HUES48 (cell line): Measurements from ENCODE around the gene HECTD3.

Source experiments
- H3K27ac ChIP-seq: one replicate; pipeline ENCODE4 v1.7.0; 2013; ENCODE audit warnings: low read depth, low read length, inconsistent platforms
- H3K27me3 ChIP-seq: 2 replicates; pipeline ENCODE4 v1.6.1; 2013; ENCODE audit warnings: mild to moderate bottlenecking, low read length; ENCODE audit not compliant: control insufficient read depth, insufficient read depth
- H3K36me3 ChIP-seq: 2 replicates; pipeline ENCODE4 v1.6.1; 2013; ENCODE audit warnings: low read length; ENCODE audit not compliant: control insufficient read depth, insufficient read depth
- H3K4me1 ChIP-seq: 2 replicates; pipeline ENCODE4 v1.6.1; 2013; ENCODE audit warnings: mild to moderate bottlenecking, low read length; ENCODE audit not compliant: control insufficient read depth, insufficient read depth
- H3K4me3 ChIP-seq: 2 replicates; pipeline ENCODE4 v1.5.1; 2013; ENCODE audit warnings: mild to moderate bottlenecking, low read depth, low read length
- H3K9ac ChIP-seq: 2 replicates; pipeline ENCODE4 v1.6.1; 2013; ENCODE audit warnings: mild to moderate bottlenecking, low read depth, low read length, moderate library complexity
- H3K9me3 ChIP-seq: 2 replicates; pipeline ENCODE4 v1.6.1; 2013; ENCODE audit warnings: low read length; ENCODE audit not compliant: control insufficient read depth, insufficient read depth

HECTD3 gene

GRCh38 chr1:45013551-45014209 is 2.6 kb upstream of the HECTD3 start:
- no peak overlapping the region for H3K4me3 ChIP-seq
- peaks cover 20% of the 10 kb centered on the region for H3K36me3 ChIP-seq
- no peak overlapping the region for H3K9ac ChIP-seq
- H3K27me3 ChIP-seq, result no peaks in the 10 kb centered on the region
- peaks cover 10% of the 10 kb centered on the region for H3K4me1 ChIP-seq
- no peaks in the 10 kb centered on the region for H3K9me3 ChIP-seq
- no peak overlapping the region for H3K27ac ChIP-seq

- peaks cover 10% of the 10 kb centered on the region for H3K4me1 ChIP-seq
- peaks cover 27% of the 10 kb centered on the region for H3K36me3 ChIP-seq
- peak overlapping the region; percentile 71 for H3K4me3 ChIP-seq
- peak overlapping the region; percentile 80 for H3K27ac ChIP-seq
- peak overlapping the region; percentile 50; the same call in 1 of the 2 replicates for H3K9ac ChIP-seq
- H3K27me3 ChIP-seq, result no peaks in the 10 kb centered on the region
- H3K9me3 ChIP-seq, result no peaks in the 10 kb centered on the region
Observed at GRCh38 chr1:45012639-45013278, 1.6 kb upstream of the HECTD3 start.

DNA sequence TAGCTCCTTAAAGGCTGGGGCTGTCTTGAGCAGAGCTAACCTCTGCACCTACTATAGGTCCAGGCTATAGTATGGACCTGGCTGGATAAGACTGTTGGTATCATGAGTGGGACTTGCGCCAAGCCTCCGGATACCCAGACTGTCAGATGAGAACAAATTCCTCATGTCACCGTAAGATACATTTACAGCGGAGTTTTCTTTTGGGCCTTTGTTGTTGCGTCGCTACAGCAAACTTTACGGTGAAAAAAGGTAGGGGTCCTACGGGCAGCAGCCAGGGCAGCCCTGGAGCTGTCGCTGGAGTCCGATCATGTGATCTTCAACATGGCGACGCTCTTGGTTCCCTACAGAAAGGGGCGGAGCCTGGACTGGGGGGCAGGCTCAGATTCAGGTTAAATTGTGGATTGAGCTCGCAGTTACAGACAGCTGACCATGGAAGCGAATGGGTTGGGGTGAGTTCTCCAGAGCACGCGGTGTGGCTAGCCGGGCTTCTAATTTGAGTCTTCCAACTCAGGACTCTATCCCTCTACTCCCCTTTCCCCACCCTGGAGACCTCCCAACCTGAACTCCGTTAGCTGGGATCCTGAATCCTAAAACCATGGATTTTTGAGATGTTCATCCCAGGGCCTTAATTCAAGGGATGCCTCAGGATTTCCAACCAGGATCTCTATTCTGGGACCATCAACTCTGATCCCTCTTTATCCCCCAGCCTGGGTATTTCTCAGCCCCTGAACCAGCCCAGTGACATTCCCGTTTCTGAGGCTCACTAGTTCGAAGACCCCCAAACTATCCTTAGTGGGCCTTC is 914 bp upstream of the HECTD3 start, which contains the start of gene UROD:
TSS of gene UROD (plus strand) at position 418 of the 802 bp plus-strand sequence. CDS start at position 430, 12 bp downstream.
- no peaks in the 10 kb centered on the region for H3K9me3 ChIP-seq
- H3K4me1 ChIP-seq, result peaks cover 10% of the 10 kb centered on the region
- peak within 1 kb of the TSS; percentile 80 for H3K27ac ChIP-seq
- H3K36me3 ChIP-seq, result peaks cover 34% of the 10 kb centered on the region
- peak within 1 kb of the TSS; percentile 81 for H3K4me3 ChIP-seq
- H3K27me3 ChIP-seq, result no peaks in the 10 kb centered on the region
- peak within 1 kb of the TSS; percentile 50; the same call in 1 of the 2 replicates for H3K9ac ChIP-seq

- peaks cover 47% of the 10 kb centered on the region for H3K36me3 ChIP-seq
Observed at GRCh38 chr1:45009956-45010854, 919 bp downstream of the HECTD3 start.

DNA sequence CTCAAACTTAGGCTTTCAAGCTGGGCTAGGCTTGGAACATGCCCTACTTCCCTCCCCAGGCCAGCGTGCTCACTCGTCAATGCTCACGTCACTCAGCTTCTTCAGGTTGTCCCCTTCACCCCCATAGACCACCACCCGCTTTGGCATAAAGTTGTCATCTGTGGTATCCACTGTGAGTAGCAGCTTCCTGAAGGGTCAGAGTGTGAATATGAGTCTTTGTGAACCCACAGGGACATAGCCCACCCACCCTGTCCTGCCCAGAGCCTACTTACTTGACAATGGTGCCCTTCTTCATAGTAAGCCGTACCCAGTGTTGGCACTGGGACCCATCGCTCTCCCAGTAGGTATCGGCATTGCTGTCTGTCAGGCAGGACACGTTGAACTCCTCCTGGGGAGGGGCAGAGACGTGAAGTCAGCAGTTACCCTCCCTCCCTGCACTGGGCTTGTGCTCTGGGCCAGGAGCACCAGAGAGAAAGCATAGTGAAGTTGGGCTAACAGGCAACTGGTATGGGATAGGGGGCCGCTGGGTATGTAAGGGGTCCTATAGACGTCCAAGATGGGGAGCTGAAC is 1.7 kb downstream of the HECTD3 start:
- Histone ChIP-seq H3K36me3 (peaks cover 50% of the 10 kb centered on the region), H3K9ac (no peak overlapping the region), H3K4me3 (no peak overlapping the region)

More at GRCh38 chr1:45009956-45010854, 919 bp downstream of the HECTD3 start:
- Histone ChIP-seq H3K9ac (no peak overlapping the region), H3K4me3 (peak overlapping the region; percentile 81), H3K27ac (no peak overlapping the region), H3K4me1 (peaks cover 10% of the 10 kb centered on the region), H3K9me3 (no peaks in the 10 kb centered on the region), H3K27me3 (no peaks in the 10 kb centered on the region)

GRCh38 chr1:45008516-45008915 is 2.6 kb downstream of the HECTD3 start:
- peaks cover 10% of the 10 kb centered on the region for H3K4me1 ChIP-seq
- H3K27me3 ChIP-seq, result no peaks in the 10 kb centered on the region
- H3K27ac ChIP-seq, result no peak overlapping the region
- no peak overlapping the region for H3K9ac ChIP-seq
- H3K4me3 ChIP-seq, result no peak overlapping the region
- H3K9me3 ChIP-seq, result no peaks in the 10 kb centered on the region
- peaks cover 53% of the 10 kb centered on the region for H3K36me3 ChIP-seq

More for the DNA sequence above, 1.7 kb downstream of the HECTD3 start:
- Histone ChIP-seq H3K9me3 (no peaks in the 10 kb centered on the region), H3K27me3 (no peaks in the 10 kb centered on the region), H3K4me1 (peaks cover 10% of the 10 kb centered on the region), H3K27ac (no peak overlapping the region)

GRCh38 chr1:45008076-45008475 is 3.0 kb downstream of the HECTD3 start:
- Histone ChIP-seq H3K27me3 (no peaks in the 10 kb centered on the region), H3K27ac (no peak overlapping the region), H3K36me3 (peaks cover 57% of the 10 kb centered on the region), H3K4me1 (peaks cover 10% of the 10 kb centered on the region), H3K9ac (no peak overlapping the region), H3K4me3 (no peak overlapping the region), H3K9me3 (no peaks in the 10 kb centered on the region)

DNA sequence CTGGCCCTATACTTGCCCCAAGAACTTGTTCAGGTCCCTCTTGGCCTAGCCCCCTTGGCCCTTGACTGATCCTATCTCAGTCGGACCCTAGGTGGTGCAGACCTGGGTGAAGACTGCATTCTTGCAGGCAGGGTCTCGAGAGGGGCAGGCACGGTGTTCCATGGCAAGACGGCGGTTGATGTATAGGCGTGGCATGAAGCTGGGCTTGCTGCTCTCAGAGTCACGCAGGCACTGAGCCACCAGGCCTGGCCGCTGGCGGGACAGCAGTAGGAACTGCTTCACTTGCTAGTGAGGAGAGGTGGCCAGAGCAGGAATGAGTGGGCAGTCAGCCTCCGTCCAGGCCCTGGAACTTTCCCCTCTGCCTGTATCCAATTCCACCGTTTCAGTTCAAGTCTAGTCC is 3.8 kb downstream of the HECTD3 start:
- Histone ChIP-seq H3K36me3 (peaks cover 64% of the 10 kb centered on the region), H3K9me3 (no peaks in the 10 kb centered on the region), H3K9ac (no peak overlapping the region), H3K27ac (no peak overlapping the region), H3K4me1 (peaks cover 10% of the 10 kb centered on the region), H3K27me3 (no peaks in the 10 kb centered on the region), H3K4me3 (no peak overlapping the region)

- Histone ChIP-seq H3K9me3 (no peaks in the 10 kb centered on the region), H3K4me3 (no peak overlapping the region), H3K36me3 (peaks cover 70% of the 10 kb centered on the region)
Observed at GRCh38 chr1:45005761-45006160, 5.4 kb downstream of the HECTD3 start.

More at GRCh38 chr1:45005761-45006160, 5.4 kb downstream of the HECTD3 start:
- H3K27me3 ChIP-seq, result no peaks in the 10 kb centered on the region
- no peak overlapping the region for H3K27ac ChIP-seq
- H3K9ac ChIP-seq, result no peak overlapping the region
- peaks cover 4% of the 10 kb centered on the region; the same call in 1 of the 2 replicates for H3K4me1 ChIP-seq
